Stimulated activated naive CD4-positive, alpha-beta T cell (primary cell): ENCODE data around the gene FUT9.

ENCODE experiments used
- DNase-seq, 6 experiments: peaks; one replicate each; lab custom pipeline; 2025; lab: John Stamatoyannopoulos, UW

The FUT9 gene

DNA sequence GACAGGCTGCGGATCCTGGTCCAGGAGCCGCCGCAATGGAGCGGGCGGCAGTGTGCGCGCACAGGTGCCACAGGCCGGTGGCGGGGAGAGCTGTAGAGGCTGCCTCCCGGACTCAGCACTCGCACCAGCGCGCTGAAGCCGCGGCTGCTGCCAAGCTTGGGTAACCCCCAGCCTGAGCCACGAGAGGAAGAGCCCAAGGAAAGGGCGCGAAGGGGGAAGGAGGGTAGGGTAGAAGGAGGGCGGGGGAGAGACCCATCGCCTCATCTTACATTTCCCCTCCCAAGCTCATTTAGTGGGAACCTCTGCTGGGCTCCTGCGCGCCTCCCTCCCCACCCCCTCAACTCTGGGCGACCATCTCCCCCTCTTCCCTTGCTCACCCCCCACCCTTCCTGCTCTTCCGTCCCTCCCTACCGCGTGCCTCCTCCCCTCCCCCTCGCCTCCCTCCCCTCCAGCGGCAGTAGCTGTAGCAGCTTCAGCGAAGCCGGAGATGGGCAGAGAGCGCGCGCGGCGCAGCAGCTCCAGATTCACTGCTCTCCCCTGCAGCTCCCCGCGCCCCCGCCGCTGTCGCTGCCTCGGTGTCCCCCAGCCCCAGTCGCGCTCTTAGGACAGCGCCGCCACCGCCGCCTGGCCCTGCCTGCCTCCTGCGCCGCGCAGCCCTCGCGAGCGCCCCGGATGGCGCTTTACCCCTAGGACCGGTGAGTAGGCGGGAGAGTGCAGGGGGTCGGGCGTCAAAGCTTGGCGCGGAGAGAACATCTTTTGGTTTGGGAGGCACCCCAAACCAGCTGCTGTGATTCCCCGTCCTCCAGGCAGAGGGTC is at the start of gene FUT9:
Gene FUT9 (plus strand): TSS at position 457 of the 816 bp plus-strand sequence. CDS start 187,182 bp downstream, outside the sequence.
- DNase-seq: no peak

DNA sequence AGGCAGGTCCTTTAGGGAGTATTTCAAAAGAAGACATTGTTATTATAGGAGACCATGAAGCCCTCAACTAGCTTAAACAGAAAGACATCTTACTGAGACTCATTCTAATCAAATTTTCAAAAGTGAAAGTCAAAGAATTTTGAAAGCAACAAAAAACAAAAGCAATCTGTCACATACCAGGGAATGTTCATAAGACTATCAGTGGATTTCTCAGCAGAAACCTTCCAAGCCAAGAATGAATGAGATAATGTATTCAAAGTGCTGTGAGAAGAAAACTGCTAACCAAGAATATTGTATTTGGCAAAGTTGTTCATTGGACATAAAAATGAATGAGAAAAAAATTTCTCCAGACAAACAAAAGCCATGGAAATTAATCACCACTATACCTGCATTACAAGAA is 48.2 kb upstream of the FUT9 start:
- DNase-seq: no peak

DNA sequence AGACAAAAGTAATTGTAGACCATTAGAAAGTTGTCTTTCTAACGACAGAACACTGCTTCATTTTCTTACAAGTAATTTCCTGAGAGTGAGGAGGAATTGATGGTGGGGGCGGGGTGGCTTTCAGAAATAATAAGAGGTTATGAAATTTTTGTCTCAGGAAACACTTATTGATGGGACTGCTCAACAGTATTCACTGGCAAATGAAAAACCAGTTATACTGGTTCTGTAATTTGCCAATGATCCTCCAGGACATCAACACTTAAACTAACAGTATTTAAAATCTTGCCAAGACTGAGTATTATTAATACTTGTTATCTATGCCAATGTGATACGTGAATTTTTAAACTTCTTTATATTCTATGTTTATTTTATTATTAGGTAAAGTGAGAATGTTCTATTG is 41.8 kb upstream of the FUT9 start:
- DNase-seq: no peak

DNA sequence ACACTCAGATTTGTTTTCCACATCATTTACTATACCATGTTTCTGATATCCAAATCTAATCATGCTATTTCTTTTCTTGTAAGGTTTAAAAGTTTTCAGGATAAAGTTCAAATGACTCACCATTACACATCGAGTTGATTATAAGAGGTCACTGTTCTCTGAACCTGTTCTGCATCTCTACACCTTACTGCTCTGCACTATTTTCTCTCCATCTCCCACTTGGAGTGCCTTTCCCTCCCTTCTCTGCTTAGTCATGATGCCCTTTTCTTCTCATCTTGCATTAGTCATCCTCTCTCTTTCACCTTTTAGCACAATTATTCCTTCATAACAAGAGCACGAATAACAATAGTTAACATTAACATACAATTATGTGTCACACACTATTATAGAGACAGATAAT is 37.5 kb upstream of the FUT9 start:
- no peak for DNase-seq

DNA sequence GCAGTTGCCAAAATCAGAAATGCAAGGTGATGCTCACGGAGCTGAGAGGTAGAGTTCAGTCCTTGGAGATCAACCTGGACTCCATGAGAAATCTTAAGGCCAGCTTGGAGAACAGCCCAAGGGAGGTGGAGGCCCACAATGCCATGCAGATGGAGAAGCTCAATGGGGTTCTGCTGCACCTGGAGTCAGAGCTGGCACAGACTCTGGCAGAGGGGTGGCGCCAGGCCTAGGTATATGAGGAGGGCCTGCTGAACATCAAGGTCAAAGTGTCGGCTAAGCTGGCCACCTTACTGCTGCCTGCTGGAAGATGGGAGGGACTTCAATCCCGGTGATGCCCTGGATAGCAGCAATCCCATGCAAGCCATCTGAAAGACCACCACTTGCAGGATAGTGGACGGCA is 23.9 kb upstream of the FUT9 start:
- DNase-seq: no peak

DNA sequence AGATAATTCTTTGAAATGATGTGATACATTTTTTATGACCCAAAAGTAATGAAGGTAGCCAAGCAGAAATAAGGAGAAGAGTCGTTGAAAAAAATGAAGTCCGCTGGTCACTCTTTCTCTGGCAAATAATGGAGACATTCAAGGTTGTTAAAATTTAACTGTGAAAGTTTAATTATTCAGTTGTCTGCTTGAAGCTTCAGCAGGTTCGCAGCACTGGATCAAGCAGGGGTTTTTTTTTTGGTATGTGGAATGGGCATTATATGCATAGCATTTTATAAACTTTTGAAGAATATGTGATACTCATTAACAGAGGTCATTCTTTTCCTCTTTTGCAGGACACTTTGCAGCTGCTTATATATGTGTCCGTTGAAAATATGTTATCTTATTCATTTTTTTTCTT is 21.6 kb upstream of the FUT9 start:
- DNase-seq: no peak

DNA sequence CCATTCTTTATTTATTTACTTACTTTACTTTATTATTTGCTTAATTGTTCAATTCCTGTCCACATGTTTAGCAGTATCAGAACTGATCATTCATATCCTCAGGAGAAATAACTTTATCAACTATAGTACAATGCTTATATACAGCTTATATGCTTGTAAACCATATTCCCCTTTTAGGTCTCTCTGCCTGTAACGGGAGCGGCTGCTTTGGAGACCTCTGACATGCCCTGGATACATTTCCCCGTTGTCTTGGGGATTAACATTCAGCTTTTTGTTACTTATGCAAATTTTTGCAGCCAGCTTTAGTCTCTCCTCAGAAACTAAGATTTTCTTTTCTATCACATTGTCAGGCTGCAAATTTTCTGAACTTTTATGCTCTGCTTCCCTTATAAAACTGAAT is 17.6 kb upstream of the FUT9 start:
- no peak for DNase-seq

DNA sequence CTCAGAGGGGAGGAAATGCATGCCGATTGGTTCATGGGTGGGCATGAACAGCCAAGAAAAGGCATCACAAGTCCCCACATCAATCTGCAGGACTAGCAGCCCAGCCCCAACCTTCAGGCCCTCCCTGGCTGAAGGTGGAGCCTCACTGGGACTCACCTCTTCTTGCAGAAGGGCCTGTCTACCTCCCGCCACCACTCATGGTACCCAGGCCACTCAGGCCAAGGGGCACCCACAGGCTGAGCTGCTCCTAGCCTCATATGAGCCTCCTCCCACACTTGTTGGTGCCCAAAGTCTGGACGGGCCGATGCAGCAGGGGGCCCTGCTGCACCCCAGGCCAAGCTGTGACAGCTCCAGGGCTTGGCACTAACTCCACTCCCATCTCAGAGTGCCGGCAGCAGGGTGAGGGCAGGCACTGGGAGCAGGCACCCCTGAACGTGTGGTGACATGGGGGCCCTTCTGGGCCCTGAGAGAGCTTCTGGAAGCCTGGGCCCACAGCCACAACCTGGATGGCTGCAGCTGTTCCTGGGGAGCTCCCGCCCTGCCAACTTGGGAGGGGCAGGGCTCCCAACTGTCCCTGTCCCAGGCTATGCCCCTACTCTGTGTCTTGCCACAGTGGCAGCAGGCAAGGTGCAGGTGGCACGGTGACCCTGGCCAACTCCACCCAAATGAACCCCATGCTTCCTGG is 13.7 kb upstream of the FUT9 start:
- DNase-seq: no peak

DNA sequence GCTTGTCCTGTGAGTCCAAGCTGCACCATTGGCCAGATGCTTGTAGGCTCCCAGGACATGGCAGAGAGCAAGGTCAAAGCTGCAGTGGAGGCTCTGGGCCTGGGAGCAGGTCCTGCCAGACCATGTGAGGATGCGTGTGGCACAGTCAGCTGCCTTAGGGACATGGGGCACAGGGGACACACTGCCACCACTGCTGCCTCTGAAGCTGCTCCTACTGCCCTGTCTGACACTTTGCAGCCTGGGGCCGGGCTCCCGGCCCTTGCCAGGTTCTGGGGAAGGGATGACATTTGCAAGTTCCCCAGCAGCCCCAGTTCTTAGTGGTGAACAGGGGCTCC is 13.2 kb upstream of the FUT9 start:
- no peak for DNase-seq

DNA sequence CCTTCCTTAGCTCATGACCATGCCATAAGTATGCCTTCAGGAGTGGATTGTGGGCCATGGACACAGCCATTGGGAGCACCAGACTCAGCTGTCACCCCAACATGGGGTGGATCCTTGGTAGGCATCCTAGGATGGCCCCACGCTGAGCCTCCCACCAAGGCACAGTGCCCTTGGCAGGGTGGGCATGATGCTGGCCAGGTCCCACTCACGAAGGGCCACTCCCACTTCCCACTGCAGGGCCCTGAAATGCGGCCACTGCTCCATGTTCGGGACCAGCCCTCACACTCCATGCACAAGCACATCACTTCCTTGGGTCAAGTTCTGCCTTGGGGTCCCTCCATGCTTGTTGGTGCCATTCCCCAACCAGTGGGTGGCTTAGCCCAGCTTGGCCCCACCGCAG is 12.9 kb upstream of the FUT9 start:
- no peak for DNase-seq

DNA sequence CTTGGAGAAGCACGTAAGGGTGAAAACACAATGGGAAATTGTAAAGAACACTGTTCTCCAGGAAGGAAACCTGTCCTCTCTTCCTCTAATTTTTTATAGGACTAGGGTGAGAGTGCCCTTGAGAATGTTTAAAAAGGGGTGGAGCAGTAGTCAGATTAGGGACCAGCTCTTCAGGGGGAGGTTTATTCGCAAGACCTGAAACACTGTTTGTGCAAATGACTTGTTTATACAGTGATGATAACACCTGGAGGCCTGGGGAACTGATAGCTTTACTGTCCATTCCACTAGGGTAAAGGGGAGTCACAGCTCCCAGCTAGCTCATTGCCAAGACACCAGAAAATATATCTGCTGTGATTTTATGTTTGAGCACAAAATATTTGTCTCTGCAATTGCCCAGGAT is 8.1 kb upstream of the FUT9 start:
- no peak for DNase-seq

DNA sequence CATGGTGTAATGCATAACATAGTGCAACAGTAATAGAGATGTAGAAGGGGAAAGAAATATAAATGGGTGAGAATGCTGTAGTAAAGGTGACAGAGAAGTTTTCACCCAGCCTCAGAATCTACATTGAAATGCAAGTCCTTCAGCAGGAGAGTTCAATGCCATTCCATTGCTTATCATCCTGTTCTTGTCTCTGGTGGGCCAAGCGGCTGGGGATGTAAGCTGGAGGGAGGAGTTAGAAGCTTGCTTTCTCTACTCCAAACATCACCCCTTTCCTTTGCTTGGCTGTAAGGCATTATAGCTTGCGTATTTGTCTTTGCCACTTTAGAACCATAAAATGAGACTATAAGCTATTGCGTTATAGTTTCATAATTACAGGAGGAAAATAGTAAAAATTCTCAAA is 2.2 kb upstream of the FUT9 start:
- no peak for DNase-seq

DNA sequence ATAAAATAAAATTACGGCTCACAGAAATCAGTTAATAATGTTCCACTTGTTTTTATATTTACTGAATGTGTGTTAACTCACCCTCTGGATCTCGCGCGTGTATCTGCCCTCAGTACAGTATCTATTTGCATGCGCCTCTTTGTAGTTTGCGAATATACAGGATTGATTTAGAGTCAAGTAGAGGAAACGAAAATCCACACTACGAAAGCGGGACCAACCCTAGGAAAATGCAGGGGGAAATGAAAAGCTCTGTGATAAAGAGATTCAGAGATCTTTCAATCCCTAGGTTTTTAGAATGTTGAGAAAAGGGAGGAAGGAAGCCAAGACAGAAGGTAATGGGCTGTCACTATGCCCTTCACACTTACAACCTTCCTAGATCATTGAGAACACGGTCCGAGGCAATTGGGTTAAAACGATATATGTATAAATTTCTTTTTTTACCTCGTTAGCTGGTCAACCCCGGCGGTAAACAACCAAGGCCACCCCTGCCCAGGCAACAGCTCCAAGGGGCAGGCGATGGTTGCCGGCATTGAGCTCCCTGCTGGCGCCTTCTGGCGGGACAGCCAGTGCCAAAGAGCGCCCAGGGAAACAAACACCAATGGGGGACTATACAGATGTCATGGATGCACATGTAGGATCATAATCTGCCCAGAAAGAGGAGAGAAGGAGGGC is 792 bp upstream of the FUT9 start:
- DNase-seq: no peak

DNA sequence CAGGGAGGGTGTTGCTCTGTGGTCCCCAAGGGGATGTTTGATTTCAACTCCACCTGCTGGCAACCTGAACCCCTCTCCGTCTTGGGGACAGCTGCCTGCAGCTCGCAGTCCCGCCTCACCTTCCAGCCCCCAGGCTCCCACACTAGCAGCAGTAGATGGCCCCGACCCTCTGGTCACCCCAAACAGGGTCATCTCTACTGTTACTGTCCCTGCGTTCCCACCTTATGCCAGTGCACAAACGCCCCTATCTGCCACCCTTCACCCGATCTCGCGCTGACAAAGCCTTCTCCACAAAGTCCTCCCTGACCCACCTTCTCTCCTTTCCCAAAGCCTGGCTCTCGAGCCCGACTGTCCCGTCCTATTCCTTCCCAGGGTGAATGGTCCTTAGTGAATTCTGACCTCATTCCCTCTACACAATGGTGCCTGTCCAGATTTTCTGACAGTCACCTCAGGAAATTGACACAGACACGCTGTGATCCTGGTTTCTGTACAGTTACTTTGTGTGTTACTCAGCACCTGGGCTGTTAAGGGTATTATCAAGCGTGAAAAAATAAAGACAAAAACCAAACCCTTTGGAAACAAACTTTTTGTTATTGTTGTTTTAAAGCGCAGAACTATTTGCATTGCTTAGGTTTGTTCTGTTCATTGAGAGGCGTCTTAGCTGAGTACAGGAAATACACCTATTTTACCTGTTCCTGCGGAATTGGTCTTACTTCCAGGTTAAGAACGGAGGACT is 728 bp downstream of the FUT9 start:
- DNase-seq: no peak

DNA sequence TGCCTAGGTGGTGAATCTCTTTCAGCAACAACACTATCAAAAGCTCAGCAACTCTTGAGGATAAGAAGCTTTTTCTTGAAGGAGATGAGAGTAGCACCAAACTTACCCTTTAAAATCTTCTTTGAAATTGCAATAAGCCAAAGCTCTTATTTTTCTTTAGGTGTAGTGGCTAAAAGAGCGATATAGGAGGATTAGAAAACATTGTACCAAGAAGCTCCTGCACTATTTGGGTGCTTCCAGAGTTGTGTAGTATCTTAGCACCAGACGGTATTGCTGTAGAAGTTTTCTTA is 1.2 kb downstream of the FUT9 start:
- no peak for DNase-seq

DNA sequence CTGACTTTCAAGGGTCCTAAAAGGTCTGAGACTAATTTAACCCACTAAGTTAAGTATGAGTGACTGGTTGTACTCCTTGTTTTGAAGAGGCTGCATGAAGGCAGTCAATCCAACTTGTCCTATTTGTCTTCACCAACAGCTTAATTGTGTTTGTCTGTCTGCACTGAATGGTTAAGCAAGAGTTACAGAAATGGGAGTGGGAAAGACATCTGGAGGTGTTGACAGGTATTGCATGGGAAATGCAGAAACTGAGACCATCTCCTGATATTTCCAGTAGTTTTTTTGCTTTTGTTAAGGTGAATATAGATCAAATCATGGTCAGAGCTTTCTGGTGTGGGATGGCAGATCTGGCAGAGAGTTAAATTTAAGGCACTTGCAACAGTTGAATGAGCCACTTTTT is 6.5 kb downstream of the FUT9 start:
- no peak for DNase-seq

DNA sequence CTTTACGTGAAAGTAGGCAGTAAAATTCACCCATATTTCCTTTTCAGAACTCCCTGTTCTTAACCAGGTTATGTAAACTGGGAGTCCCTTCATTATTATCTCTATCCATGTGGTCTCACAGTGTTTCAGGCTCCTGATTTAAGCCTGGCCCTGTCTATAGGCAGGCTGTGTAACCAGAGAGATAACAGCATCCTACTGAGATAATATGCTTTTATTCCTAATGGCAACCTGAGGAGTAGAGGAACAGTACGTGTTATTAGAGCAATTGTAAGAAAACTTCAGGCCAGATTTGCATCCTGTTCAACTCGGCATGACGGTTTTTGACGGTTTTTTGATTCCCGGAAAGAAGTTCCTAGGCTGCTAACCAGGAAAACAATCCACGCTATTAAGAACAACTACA is 16.9 kb downstream of the FUT9 start:
- no peak for DNase-seq

DNA sequence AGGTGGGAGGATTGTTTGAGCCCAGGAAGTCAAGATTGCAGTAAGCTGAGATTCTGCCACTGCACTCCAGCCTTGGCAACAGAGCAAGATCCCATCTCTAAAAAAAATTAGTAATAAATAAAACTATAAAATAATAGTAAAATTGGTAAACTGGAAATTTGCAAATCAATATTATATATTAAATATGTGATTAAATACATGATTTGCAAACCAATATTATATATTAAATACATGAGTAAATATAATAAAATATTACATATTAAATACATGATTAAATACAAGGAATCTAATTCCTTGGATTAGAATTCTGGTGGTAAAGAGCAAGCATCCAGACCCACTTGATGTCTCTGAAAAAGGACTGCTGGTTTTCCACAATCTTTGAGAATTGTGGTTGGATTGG is 35.8 kb downstream of the FUT9 start:
- no peak for DNase-seq

DNA sequence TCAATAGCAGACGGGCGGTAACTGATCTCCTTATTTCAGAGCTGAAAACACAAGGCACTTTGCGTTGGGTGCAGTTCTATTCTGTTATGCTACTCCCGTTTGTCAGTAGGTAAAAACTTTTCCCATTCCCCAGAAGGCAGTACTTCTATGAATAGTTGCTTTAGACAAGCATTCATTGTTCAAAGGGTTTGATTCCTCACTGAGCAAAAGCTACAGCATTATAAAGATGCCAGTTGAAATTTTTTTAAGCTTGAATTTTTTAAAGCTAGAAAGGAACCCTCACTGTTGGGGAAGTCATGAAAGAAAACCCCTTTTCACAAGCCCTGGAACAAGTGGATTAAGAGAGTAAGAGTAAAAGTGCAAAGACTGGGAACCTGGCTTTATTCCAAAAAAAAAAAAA is 42.3 kb downstream of the FUT9 start:
- DNase-seq: no peak

DNA sequence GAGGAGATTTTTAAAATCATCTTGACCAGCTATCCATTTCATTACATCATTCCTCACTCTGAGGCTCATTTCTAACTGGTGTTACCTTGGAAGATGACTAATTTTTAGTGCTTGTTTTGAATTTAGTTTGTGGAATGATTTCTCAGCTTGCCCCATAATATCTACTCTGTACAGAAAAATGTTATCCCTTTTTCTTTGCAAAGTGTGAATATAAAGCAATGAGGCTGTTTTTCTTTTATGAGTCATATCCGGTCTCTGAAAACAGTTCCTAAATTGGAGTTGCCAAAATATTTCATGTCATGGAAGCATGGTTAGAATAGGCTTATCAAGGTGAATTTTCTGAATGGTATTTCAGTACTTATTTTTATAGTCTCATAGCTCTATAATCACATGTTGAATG is 43.8 kb downstream of the FUT9 start:
- no peak for DNase-seq

DNA sequence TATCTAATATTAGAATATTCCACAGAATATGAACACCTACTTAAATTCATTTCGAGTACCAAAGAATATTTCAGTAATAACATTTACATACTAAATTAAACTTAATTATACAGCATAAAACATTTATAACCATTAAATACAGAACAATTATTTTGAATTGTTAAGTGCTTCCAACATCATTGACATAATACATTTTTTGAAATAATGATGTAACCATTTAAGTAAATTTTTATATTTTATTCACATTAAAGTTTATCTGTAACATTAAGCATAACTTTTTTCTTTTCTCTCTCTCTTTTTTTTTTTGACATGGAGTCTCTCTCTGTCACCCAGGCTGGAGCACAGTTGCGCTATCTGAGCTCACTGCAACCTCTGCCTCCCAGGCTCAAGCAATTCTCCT is 44.5 kb downstream of the FUT9 start:
- DNase-seq: no peak

DNA sequence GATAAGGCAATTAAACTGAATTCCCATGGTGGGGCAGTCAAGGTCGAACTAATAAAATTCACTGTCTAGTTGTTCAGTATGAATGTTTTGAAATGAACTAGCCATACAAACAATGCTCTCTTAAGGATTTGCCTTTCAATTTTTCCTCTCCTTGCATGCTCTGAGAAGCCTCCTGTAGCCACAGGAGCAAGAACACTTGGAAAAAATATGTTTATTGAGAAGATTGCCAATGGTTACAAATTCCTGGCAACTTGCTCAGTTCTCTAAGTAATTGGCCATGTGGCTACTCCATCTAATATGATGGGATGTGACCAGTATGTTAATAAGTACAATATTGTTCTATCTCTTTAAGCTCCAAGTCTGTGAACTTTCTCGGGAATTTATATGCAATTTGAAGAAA is 49.4 kb downstream of the FUT9 start:
- DNase-seq: no peak

DNA sequence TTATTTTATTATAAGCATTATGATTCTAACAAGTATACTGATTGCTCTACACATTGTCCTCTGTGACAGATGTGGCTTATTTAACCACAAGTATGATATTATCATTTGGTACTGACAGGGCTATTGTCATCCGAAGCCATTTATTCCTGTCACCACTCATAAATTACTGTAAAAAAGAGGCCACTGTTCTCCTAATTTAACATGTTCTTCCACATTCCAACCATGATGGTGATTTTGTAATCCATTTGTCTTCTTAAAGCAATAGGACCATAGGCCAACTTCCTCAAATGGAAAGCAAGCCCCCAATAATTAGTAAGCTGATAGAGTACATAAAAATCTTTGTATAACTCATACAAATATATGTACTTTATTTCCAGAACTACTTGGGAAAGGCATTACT is 50.6 kb downstream of the FUT9 start:
- DNase-seq: no peak
